SU-DHL-6 (cell line): ENCODE measurements around the gene ATP5PB.

Experiments used
- CTCF ChIP-seq: fragments of 200-600 bp; sonication (generic); IDR thresholded peaks from one replicate; pipeline ENCODE4 v1.5.1; 2017; ENCODE audit warnings: antibody characterized with exemption, mild to moderate bottlenecking, low read length, moderate library complexity; ENCODE audit not compliant: insufficient read depth, poor library complexity, severe bottlenecking
- EZH2phosphoT487 ChIP-seq: fragments of 200-600 bp; sonication (generic), shearing (Covaris generic); conservative IDR thresholded peaks from 2 replicates; pipeline ENCODE4 v1.6.1; 2018; ENCODE audit warnings: mild to moderate bottlenecking, antibody characterized with exemption, low read length, moderate library complexity, mixed read lengths

GRCh38 chr1:111503585-111504060 is 54.4 kb downstream of the ATP5PB start, which contains the start of the genes ADORA3 and TMIGD3:
- TF ChIP-seq CTCF (no peak), EZH2phosphoT487 (no peak)
